Glutamatergic neuron (in vitro differentiated cells): ENCODE data around the gene PAQR8. TPM values are rescaled to one million over a fixed set of nuclear protein-coding genes. Genes with fewer than 3 reads are reported as not detected.
"Not testable (repeated sequence)": the region's sequence is repeated elsewhere in the genome, so short reads cannot be mapped to it uniquely, and the experiment has no call there.

ENCODE experiments used
- DNase-seq: peaks from one replicate; pipeline ENCODE4 v3.0.0; 2022
- H3K27ac Mint-ChIP-seq: one replicate; pipeline ENCODE4 v1.8.0; 2020; ENCODE audit warnings: mild to moderate bottlenecking, mixed read lengths, inconsistent platforms; ENCODE audit not compliant: unreplicated experiment
- H3K27me3 Mint-ChIP-seq: one replicate; pipeline ENCODE4 v1.8.0; 2020; ENCODE audit warnings: mild to moderate bottlenecking, moderate library complexity, mixed read lengths, inconsistent platforms; ENCODE audit not compliant: unreplicated experiment
- H3K36me3 Mint-ChIP-seq: one replicate; pipeline ENCODE4 v1.8.0; 2020; ENCODE audit warnings: mild to moderate bottlenecking, mixed read lengths, inconsistent platforms; ENCODE audit not compliant: unreplicated experiment
- H3K4me1 Mint-ChIP-seq: one replicate; pipeline ENCODE4 v1.8.0; 2020; ENCODE audit warnings: mild to moderate bottlenecking, low read depth, mixed read lengths, inconsistent platforms; ENCODE audit not compliant: unreplicated experiment
- H3K4me3 Mint-ChIP-seq: one replicate; pipeline ENCODE4 v1.8.0; 2020; ENCODE audit warnings: mild to moderate bottlenecking, mixed read lengths, inconsistent platforms; ENCODE audit not compliant: unreplicated experiment
- H3K9me3 Mint-ChIP-seq: one replicate; pipeline ENCODE4 v1.8.0; 2020; ENCODE audit warnings: mild to moderate bottlenecking, moderate library complexity, mixed read lengths, inconsistent platforms; ENCODE audit not compliant: unreplicated experiment
- total RNA-seq: library from RNA; stranded (reverse); fragmentation: NEBNext Ultra II Directional; extraction: Animal tissue kit (Norgen Biotek cat#: 25700); gene quantifications from one replicate; pipeline ENCODE4 v1.2.1, GENCODE V29; 2021; ENCODE audit not compliant: unreplicated experiment
- TF ChIP-seq, protein P1 (sequence below): fragments of 200-600 bp; sonication (generic); IDR thresholded peaks from one replicate; pipeline ENCODE4 v1.5.0; 2021; ENCODE audit not compliant: partially characterized antibody, unreplicated experiment

PAQR8 gene
- total RNA-seq, 1 donor from 2014 or later = 2.7 TPM

DNA sequence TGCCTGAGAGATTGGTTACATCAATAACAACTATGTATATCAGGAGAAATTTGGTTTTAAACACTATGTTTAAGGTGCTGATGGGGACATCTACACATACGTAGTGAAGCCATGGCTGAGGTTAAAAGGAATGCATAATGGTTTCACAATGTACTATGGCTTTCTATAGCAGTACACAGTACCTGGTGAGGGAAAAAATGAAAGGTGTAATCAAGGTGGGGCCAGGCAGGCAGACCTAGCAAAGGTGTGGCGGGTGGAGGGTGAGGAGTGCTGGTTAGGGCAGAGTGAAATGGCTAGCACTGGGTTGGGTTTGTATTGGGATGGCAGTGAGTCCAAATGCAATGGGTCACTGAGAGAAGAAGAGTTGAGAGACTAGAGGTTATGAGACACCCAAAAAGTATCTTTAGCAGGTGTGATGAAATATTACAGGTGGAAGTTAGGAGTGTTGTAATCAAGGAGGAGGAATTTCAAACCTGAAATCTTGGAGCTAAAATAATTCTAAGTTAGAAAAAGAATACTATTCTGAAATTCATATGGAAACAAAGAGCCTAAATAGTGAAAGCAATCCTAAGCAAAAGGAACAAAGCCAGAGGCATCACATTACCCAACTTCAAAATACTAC lies 22.3 kb downstream of the PAQR8 start:
- TF ChIP-seq, protein P1, sequence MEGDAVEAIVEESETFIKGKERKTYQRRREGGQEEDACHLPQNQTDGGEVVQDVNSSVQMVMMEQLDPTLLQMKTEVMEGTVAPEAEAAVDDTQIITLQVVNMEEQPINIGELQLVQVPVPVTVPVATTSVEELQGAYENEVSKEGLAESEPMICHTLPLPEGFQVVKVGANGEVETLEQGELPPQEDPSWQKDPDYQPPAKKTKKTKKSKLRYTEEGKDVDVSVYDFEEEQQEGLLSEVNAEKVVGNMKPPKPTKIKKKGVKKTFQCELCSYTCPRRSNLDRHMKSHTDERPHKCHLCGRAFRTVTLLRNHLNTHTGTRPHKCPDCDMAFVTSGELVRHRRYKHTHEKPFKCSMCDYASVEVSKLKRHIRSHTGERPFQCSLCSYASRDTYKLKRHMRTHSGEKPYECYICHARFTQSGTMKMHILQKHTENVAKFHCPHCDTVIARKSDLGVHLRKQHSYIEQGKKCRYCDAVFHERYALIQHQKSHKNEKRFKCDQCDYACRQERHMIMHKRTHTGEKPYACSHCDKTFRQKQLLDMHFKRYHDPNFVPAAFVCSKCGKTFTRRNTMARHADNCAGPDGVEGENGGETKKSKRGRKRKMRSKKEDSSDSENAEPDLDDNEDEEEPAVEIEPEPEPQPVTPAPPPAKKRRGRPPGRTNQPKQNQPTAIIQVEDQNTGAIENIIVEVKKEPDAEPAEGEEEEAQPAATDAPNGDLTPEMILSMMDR = no peak
- no peaks in the 10 kb centered on the region for H3K4me1 Mint-ChIP-seq
- no peak for DNase-seq
- H3K9me3 Mint-ChIP-seq = no peaks in the 10 kb centered on the region
- H3K4me3 Mint-ChIP-seq = no peak overlapping the region
- H3K27ac Mint-ChIP-seq = no peak overlapping the region
- no peaks in the 10 kb centered on the region for H3K27me3 Mint-ChIP-seq
- H3K36me3 Mint-ChIP-seq = no peaks in the 10 kb centered on the region

DNA sequence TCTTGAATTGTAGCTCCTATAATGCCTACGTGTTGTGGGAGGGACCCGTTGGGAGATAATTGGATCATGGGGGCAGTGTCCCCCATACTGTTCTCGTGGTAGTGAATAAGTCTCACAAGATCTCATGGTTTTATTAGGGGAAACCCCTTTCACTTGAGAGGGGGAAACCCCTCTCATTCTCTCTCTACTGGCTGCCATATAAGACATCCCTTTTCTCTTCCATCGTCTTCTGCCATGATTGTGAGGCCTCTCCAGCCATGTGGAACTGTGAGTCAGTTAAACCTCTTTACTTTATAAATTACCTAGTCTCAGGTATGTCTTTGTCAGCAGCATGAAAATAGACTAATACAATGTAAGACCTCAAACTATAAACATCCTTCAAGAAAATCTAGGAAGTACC lies 23.1 kb downstream of the PAQR8 start:
- no peaks in the 10 kb centered on the region for H3K4me1 Mint-ChIP-seq
- TF ChIP-seq, protein P1 = no peak
- H3K36me3 Mint-ChIP-seq = no peaks in the 10 kb centered on the region
- H3K9me3 Mint-ChIP-seq = no peaks in the 10 kb centered on the region
- no peak for DNase-seq
- no peaks in the 10 kb centered on the region for H3K27me3 Mint-ChIP-seq
- H3K27ac Mint-ChIP-seq = no peak overlapping the region
- H3K4me3 Mint-ChIP-seq = no peak overlapping the region

DNA sequence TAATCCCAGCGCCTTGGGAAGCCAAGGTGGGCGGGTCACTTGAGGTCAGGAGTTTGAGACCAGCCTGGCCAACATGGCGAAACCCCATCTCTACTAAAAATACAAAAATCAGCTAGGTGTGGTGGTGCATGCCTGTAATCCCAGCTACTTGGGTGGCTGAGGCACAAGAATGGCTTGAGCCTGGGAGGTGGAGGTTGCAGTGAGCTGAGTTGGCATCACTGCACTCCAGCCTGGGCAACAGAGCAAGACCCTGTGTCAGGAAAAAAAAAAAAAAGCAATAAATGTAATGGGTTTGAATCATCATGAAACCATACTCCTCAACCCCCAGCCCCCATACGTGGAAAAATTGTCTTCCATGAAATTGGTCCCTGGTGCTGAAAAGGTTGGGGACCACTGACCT lies 26.2 kb downstream of the PAQR8 start:
- H3K4me1 Mint-ChIP-seq, H3K27me3 Mint-ChIP-seq, H3K9me3 Mint-ChIP-seq, H3K27ac Mint-ChIP-seq, DNase-seq, H3K36me3 Mint-ChIP-seq, H3K4me3 Mint-ChIP-seq: not testable (repeated sequence)

DNA sequence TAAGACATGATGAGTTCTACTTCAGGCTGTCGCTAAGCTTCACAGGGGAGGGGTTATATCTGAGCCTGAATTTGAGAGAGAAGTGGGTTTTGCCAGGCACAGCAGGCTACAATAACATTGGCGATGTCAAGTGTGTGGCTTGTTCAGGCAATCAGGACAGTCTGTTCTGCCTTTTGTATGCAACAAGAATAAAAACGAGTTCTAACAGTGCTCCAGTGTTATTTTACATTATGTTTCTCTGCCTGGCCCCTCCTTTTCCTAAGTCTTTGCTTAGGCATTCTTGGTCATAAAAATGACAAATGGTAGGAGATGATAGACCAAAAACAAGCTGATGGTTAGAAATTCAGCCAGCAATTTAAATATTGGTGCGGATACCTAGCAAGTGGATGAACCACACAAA lies 26.8 kb downstream of the PAQR8 start:
- no peak for DNase-seq
- H3K36me3 Mint-ChIP-seq = no peaks in the 10 kb centered on the region
- no peaks in the 10 kb centered on the region for H3K27me3 Mint-ChIP-seq
- H3K4me1 Mint-ChIP-seq = no peaks in the 10 kb centered on the region
- TF ChIP-seq, protein P1 = no peak
- no peak overlapping the region for H3K4me3 Mint-ChIP-seq
- no peaks in the 10 kb centered on the region for H3K9me3 Mint-ChIP-seq
- no peak overlapping the region for H3K27ac Mint-ChIP-seq

DNA sequence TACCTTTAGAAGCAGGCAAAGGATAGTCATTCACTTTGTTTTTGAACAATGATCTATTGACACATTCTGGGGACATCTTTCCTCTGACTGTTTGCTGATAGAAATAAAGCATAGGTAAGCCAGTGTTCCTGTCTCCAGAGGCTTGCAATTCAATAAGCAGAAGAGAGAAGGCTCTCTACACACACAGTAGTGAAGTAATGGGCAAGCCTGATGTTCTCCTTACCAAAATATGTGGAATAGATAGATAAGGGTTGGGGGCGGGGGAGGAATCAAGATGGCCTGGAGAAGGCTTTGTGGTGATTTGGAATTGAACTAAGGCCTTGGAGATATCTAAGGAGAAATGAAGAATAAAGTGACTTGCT lies 27.3 kb downstream of the PAQR8 start:
- Mint-ChIP-seq H3K9me3 (no peaks in the 10 kb centered on the region), H3K36me3 (no peaks in the 10 kb centered on the region), H3K27me3 (no peaks in the 10 kb centered on the region), H3K4me3 (no peak overlapping the region), H3K27ac (no peak overlapping the region), H3K4me1 (no peaks in the 10 kb centered on the region)
- TF ChIP-seq, protein P1 = no peak
- DNase-seq = no peak
